ENCODE results near the gene KIF3C. TPM values are rescaled to one million over a fixed set of nuclear protein-coding genes. Genes with fewer than 3 reads are reported as not detected.

The KIF3C gene
- total and polyA plus RNA-seq, 2 of the 8 experiments (the other 6 are each of a cell fraction or from before 2014, with no cell fraction given) = 13.4 to 58.1 TPM

GRCh38 chr2:25891672-25892071, 90.6 kb downstream of the KIF3C start:
- Histone ChIP-seq H2BK12ac (ENCODE audit: low read depth, low read length) (no peak overlapping the region), H3K27ac (ENCODE audit: low read depth, low read length) (no peak overlapping the region), H3K4me3 (ENCODE audit: extremely low read depth in 1 of 4, insufficient read depth in 2 of 4, low read depth in 3 of 4, low read length in 4 of 4) (no peak overlapping the region), H4K20me1 (replicated peaks in 1 of 2; ENCODE audit: control insufficient read depth in 1 of 2, insufficient read depth in 2 of 2, low read length in 2 of 2) (no peaks in the 10 kb centered on the region), H3K4me2 (ENCODE audit: insufficient read depth in 1 of 2, low read depth in 2 of 2, low read length in 2 of 2) (no peak overlapping the region), H3K23ac (ENCODE audit: insufficient read length) (no peak overlapping the region), H2BK20ac (ENCODE audit: low read length) (no peak overlapping the region), H3K23me2 (ENCODE audit: low read depth, low read length) (no peaks in the 10 kb centered on the region; the same call in 1 of the 2 replicates), H3K9ac (replicated peaks in 1 of 4; ENCODE audit: extremely low read depth in 1 of 4, low read depth in 3 of 4, low read length in 3 of 4) (no peak overlapping the region), H3K79me2 (ENCODE audit: control insufficient read depth in 1 of 2, insufficient read depth in 2 of 2, low read length in 2 of 2) (no peaks in the 10 kb centered on the region), H3K9me3 (ENCODE audit: insufficient read depth in 2 of 2, low read depth in 1 of 2, low read length in 1 of 2) (no peaks in the 10 kb centered on the region), H3K56ac (replicated peaks; ENCODE audit: insufficient read length, low read depth, low read length) (no peak overlapping the region), H3K14ac (ENCODE audit: insufficient read length) (no peak overlapping the region), H3K4ac (replicated peaks; ENCODE audit: insufficient read length, low read depth, low read length) (no peak overlapping the region), H3K79me1 (ENCODE audit: low read depth, low read length) (no peaks in the 10 kb centered on the region), H4K5ac (ENCODE audit: insufficient read length, low read depth, low read length) (no peak overlapping the region), H3K27me3 (replicated peaks in 1 of 4; ENCODE audit: control insufficient read depth in 3 of 4, extremely low read depth in 1 of 4, insufficient read depth in 3 of 4, low read length in 3 of 4) (no peaks in the 10 kb centered on the region), H3K4me1 (replicated peaks in 1 of 4; ENCODE audit: control insufficient read depth in 3 of 4, insufficient read depth in 4 of 4, low read length in 3 of 4) (peaks cover 0 to 2% (median under 1%) of the 10 kb centered on the region in 4 experiments; a peak in 2 of 7 replicates), H2AK5ac (ENCODE audit: low read depth, low read length) (no peak overlapping the region), H4K91ac (replicated peaks; ENCODE audit: insufficient read length, low read length) (no peak overlapping the region), H2AFZ (ENCODE audit: low read length) (no peak overlapping the region), H4K8ac (ENCODE audit: extremely low read depth, insufficient read depth, low read length) (no peak overlapping the region), H2BK5ac (ENCODE audit: low read depth, low read length) (no peak overlapping the region), H2BK15ac (ENCODE audit: low read length) (no peak overlapping the region), H3K36me3 (ENCODE audit: control insufficient read depth in 2 of 4, insufficient read depth in 4 of 4, low read length in 3 of 4) (no peaks in the 10 kb centered on the region), H2BK120ac (replicated peaks; ENCODE audit: low read depth, low read length) (no peak overlapping the region), H3K18ac (ENCODE audit: extremely low read depth, low read length) (no peak overlapping the region)
- ChIA-PET CTCF (ENCODE audit: partially characterized antibody) (interaction anchor here (0.6 to 1.4 kb wide), 4 partner anchors 10 to 174 kb away, joined by 3 to 4 read pairs (median 3); no protein-coding TSS in a partner anchor), POLR2A (ENCODE audit: partially characterized antibody) (no interaction called here)
- DNase-seq (ENCODE audit: low read depth in 1 of 2, low spot score in 2 of 2) (no peak), FAIRE-seq (no peak)
- 94% methylated on average over 5 of the region's 5 CpGs; no CpG with 5 or more reads in 1 of the 2 experiments for WGBS, 2 experiments (ENCODE audit: extremely low coverage in 1 of 2, insufficient coverage in 1 of 2, insufficient read length in 1 of 2, insufficient replicate concordance in 2 of 2, low coverage in 1 of 2, low lambda C conversion rate in 2 of 2, missing lambda C conversion rate in 1 of 2)
- TF ChIP-seq RNF2 (IDR thresholded peaks at IDR 0.05; ENCODE audit: borderline replicate concordance, low read depth, low read length, missing control alignments, poor library complexity, severe bottlenecking) = no peak
- no peak for TF ChIP-seq BRCA1 (IDR thresholded peaks at IDR 0.05; ENCODE audit: low read depth, low read length)
- no peak for TF ChIP-seq RAD21 (IDR thresholded peaks at IDR 0.05 in 1 of 2, conservative IDR thresholded peaks at IDR 0.05 in 1 of 2; ENCODE audit: low read depth in 2 of 2, low read length in 2 of 2)
- no peak for TF ChIP-seq USF2 (IDR thresholded peaks at IDR 0.05; ENCODE audit: low read length)
- TF ChIP-seq SUZ12 (IDR thresholded peaks at IDR 0.05; ENCODE audit: low read length) = no peak
- TF ChIP-seq TEAD4 (IDR thresholded peaks at IDR 0.05; ENCODE audit: low read depth, low read length) = no peak
- TF ChIP-seq YY1 (IDR thresholded peaks at IDR 0.05; ENCODE audit: low read depth, low read length) = no peak
- TF ChIP-seq CBX5 (IDR thresholded peaks at IDR 0.05; ENCODE audit: low read depth, low read length) = no peak
- no peak for TF ChIP-seq BCL11A (IDR thresholded peaks at IDR 0.05; ENCODE audit: low read depth in 2 of 2, low read length in 2 of 2)
- TF ChIP-seq SRF (IDR thresholded peaks at IDR 0.05; ENCODE audit: low read depth, low read length) = no peak
- TF ChIP-seq CHD2 (IDR thresholded peaks at IDR 0.05; ENCODE audit: low read length) = no peak
- TF ChIP-seq JUND (IDR thresholded peaks at IDR 0.05; ENCODE audit: low read length) = no peak
- TF ChIP-seq TBP (IDR thresholded peaks at IDR 0.05; ENCODE audit: low read depth, low read length) = no peak
- no peak for TF ChIP-seq HDAC6 (IDR thresholded peaks at IDR 0.05; ENCODE audit: low read depth, low read length)

All from H1 (cell line).